IMR-90 (cell line): ENCODE results near the gene CDH13. TPM values are rescaled to one million over a fixed set of nuclear protein-coding genes. Genes with fewer than 3 reads are reported as not detected.
A peak's percentile ranks its signal among the peaks of the same experiment; 100 is the strongest.

Source experiments
- ATAC-seq: fragments of 200-7000 bp; cut with Tn5 transposase; 2 replicates; pipeline ENCODE4 v1.9.1; 2020; ENCODE audit warnings: low read depth, mild to moderate bottlenecking, moderate library complexity
- BruUV-seq: library from RNA; stranded (reverse); fragments of 400-500 nt; replicated peaks from 2 replicates; lab custom pipeline; 2021; lab: Mats Ljungman, UMichigan
- CTCF ChIA-PET: fragments of 300-600 bp; formaldehyde crosslinking; extraction: SDS; loops from one replicate; lab custom pipeline; 2021; ENCODE audit warnings: antibody characterized with exemption; lab: Yijun Ruan, JAX
- POLR2A ChIA-PET: fragments of 300-600 bp; sonication (Branson Sonifier 250); formaldehyde crosslinking; loops from one replicate; lab custom pipeline; 2022; ENCODE audit warnings: antibody characterized with exemption; ENCODE audit not compliant: unreplicated experiment; lab: Charles Lee
- DNase-seq: peaks from one replicate; pipeline ENCODE4 v3.0.0; 2013
- H2AFZ ChIP-seq: replicated peaks from 2 replicates; pipeline ENCODE3; 2013; ENCODE audit warnings: low read length, mild to moderate bottlenecking; ENCODE audit not compliant: poor library complexity
- H2AK5ac ChIP-seq: 2 replicates; pipeline ENCODE4 v1.6.1; 2013; ENCODE audit warnings: low read depth, low read length, inconsistent platforms
- H2AK9ac ChIP-seq: replicated peaks from 2 replicates; pipeline ENCODE3; 2013; ENCODE audit warnings: mild to moderate bottlenecking, low read depth, low read length, moderate library complexity; ENCODE audit not compliant: poor library complexity
- H2BK120ac ChIP-seq: 2 replicates; pipeline ENCODE4 v1.6.1; 2013; ENCODE audit warnings: low read depth, low read length, inconsistent platforms
- H2BK15ac ChIP-seq: 3 replicates; pipeline ENCODE4 v1.6.1; 2013; ENCODE audit warnings: low read depth, low read length, inconsistent platforms
- H2BK20ac ChIP-seq: 2 replicates; pipeline ENCODE4 v1.6.1; 2013; ENCODE audit warnings: low read depth, mild to moderate bottlenecking, inconsistent platforms, low read length, moderate library complexity
- H2BK5ac ChIP-seq: 2 replicates; pipeline ENCODE4 v1.6.1; 2013; ENCODE audit warnings: mild to moderate bottlenecking, low read depth, low read length, inconsistent platforms; ENCODE audit not compliant: poor library complexity, severe bottlenecking
- H3K14ac ChIP-seq: replicated peaks from 2 replicates; pipeline ENCODE4 v1.6.1; 2013; ENCODE audit warnings: low read depth, low read length, inconsistent platforms
- H3K18ac ChIP-seq: 2 replicates; pipeline ENCODE4 v1.6.1; 2013; ENCODE audit warnings: low read depth, low read length, control low read depth
- H3K23ac ChIP-seq: 2 replicates; pipeline ENCODE4 v1.6.1; 2013; ENCODE audit warnings: low read depth, low read length, inconsistent platforms
- H3K27ac ChIP-seq: 2 replicates; pipeline ENCODE4 v1.5.1; 2013; ENCODE audit warnings: mild to moderate bottlenecking, control low read depth, low read length; ENCODE audit not compliant: insufficient read depth
- H3K27me3 ChIP-seq: 2 replicates; pipeline ENCODE4 v1.6.1; 2013; ENCODE audit warnings: low read length; ENCODE audit not compliant: control insufficient read depth, insufficient read depth
- H3K36me3 ChIP-seq: 2 replicates; pipeline ENCODE4 v1.6.1; 2013; ENCODE audit warnings: low read length, mixed read lengths; ENCODE audit not compliant: control insufficient read depth, insufficient read depth
- H3K4ac ChIP-seq: 2 replicates; pipeline ENCODE4 v1.6.1; 2013; ENCODE audit warnings: low read depth, low read length, inconsistent platforms
- H3K4me1 ChIP-seq: 2 replicates; pipeline ENCODE4 v1.6.1; 2013; ENCODE audit warnings: low read length, mixed read lengths; ENCODE audit not compliant: control insufficient read depth, insufficient read depth
- H3K4me2 ChIP-seq: 2 replicates; pipeline ENCODE4 v1.6.1; 2013; ENCODE audit warnings: low read depth, mild to moderate bottlenecking, control low read depth, low read length, moderate library complexity
- H3K4me3 ChIP-seq: 2 replicates; pipeline ENCODE4 v1.5.1; 2013; ENCODE audit warnings: low read depth, mild to moderate bottlenecking, control low read depth, low read length, moderate library complexity; ENCODE audit not compliant: insufficient read depth
- H3K56ac ChIP-seq: 2 replicates; pipeline ENCODE4 v1.6.1; 2013; ENCODE audit warnings: low read length, inconsistent platforms; ENCODE audit not compliant: insufficient read depth; ENCODE audit errors: extremely low read depth
- H3K79me1 ChIP-seq, 2 experiments: 2 replicates each; pipeline ENCODE4 v1.6.1; 2013; ENCODE audit warnings: low read length in 2 of 2, inconsistent platforms in 1 of 2, low read depth in 1 of 2
- H3K9ac ChIP-seq: 2 replicates; pipeline ENCODE4 v1.6.1; 2013; ENCODE audit warnings: low read depth, low read length, control low read depth
- H3K9me1 ChIP-seq: 2 replicates; pipeline ENCODE4 v1.6.1; 2013; ENCODE audit warnings: low read length, inconsistent platforms; ENCODE audit not compliant: insufficient read depth
- H3K9me3 ChIP-seq: 2 replicates; pipeline ENCODE4 v1.6.1; 2013; ENCODE audit warnings: low read length; ENCODE audit not compliant: control insufficient read depth, insufficient read depth
- H4K20me1 ChIP-seq: 2 replicates; pipeline ENCODE4 v1.6.1; 2013; ENCODE audit warnings: low read length, inconsistent platforms; ENCODE audit not compliant: insufficient read depth
- H4K5ac ChIP-seq: 2 replicates; pipeline ENCODE4 v1.6.1; 2013; ENCODE audit warnings: mild to moderate bottlenecking, low read depth, low read length, control low read depth
- H4K8ac ChIP-seq, 2 experiments: 2 replicates each; pipeline ENCODE4 v1.6.1; 2013; ENCODE audit warnings: low read depth in 2 of 2, low read length in 2 of 2, control low read depth in 1 of 2, inconsistent platforms in 1 of 2
- H4K91ac ChIP-seq: 2 replicates; pipeline ENCODE4 v1.6.1; 2013; ENCODE audit warnings: low read depth, low read length, inconsistent platforms; ENCODE audit not compliant: insufficient read depth
- BHLHE40 ChIP-seq: fragments of 150-350 bp; IDR thresholded peaks from 2 replicates; pipeline ENCODE4 v1.6.1; 2016; ENCODE audit warnings: mild to moderate bottlenecking, low read depth, low read length
- CEBPB ChIP-seq: IDR thresholded peaks from 2 replicates; pipeline ENCODE4 v1.6.1; 2012; ENCODE audit warnings: low read depth, low read length, improper control_type of control experiment
- ELK1 ChIP-seq: fragments of 150-350 bp; IDR thresholded peaks from 2 replicates; pipeline ENCODE4 v1.6.1; 2016; ENCODE audit warnings: low read depth, mild to moderate bottlenecking, low read length, moderate library complexity, borderline replicate concordance
- FOS ChIP-seq: fragments of 150-350 bp; IDR thresholded peaks from 2 replicates; pipeline ENCODE4 v1.6.1; 2016; ENCODE audit warnings: low read depth, low read length
- MAFK ChIP-seq: IDR thresholded peaks from 2 replicates; pipeline ENCODE4 v1.6.1; 2012; ENCODE audit warnings: low read depth, low read length, improper control_type of control experiment
- MXI1 ChIP-seq: IDR thresholded peaks from 2 replicates; pipeline ENCODE4 v1.6.1; 2012; ENCODE audit warnings: low read depth, mild to moderate bottlenecking, low read length, moderate library complexity, borderline replicate concordance
- NFE2L2 ChIP-seq: fragments of 150-350 bp; IDR thresholded peaks from 2 replicates; pipeline ENCODE4 v1.6.1; 2016; ENCODE audit warnings: low read depth, mild to moderate bottlenecking, low read length
- POLR2A ChIP-seq: IDR thresholded peaks from 2 replicates; pipeline ENCODE4 v1.6.1; 2012; ENCODE audit warnings: mild to moderate bottlenecking, low read depth, low read length
- RAD21 ChIP-seq: IDR thresholded peaks from 2 replicates; pipeline ENCODE4 v1.6.1; 2012; ENCODE audit warnings: low read length, improper control_type of control experiment
- RFX5 ChIP-seq: IDR thresholded peaks from 2 replicates; pipeline ENCODE4 v1.8.0; 2012; ENCODE audit warnings: low read depth, mild to moderate bottlenecking, low read length, moderate library complexity
- WGBS, 2 experiments: methylation state at CpG; one replicate each; pipeline versions ENCODE4 v1.1.5 to v1.1.7; 2013; ENCODE audit warnings: missing lambda C conversion rate in 2 of 2; ENCODE audit not compliant: insufficient read length in 1 of 2; ENCODE audit errors: extremely low coverage in 2 of 2; 5-methylcytosine and 5-hydroxymethylcytosine counted together
- dilution Hi-C: fragments of 300-500 bp; cut with HindIII; formaldehyde crosslinking; loops from one replicate; pipeline ENCODE4 v1.14.3; 2018; ENCODE audit warnings: low sequenced_read_pairs; ENCODE audit not compliant: unreplicated experiment
- in situ Hi-C: fragments of 300-500 bp; cut with MboI; formaldehyde crosslinking; loops from 3 replicates; pipeline ENCODE4 v1.14.3; 2019; ENCODE audit warnings: low sequenced_read_pairs, inconsistent platforms, mixed read lengths
- intact Hi-C: fragments of 100-400 bp; cut with micrococcal nuclease; formaldehyde crosslinking; loops from 2 replicates; pipeline ENCODE4 v1.10.0; 2022
- polyA plus RNA-seq, 3 experiments: library from polyadenylated mRNA; depleted of rRNA; stranded (reverse); fragments of >200 nt; gene quantifications; 2 replicates each; pipeline ENCODE4 v1.2.3, GENCODE V29; 2012; ENCODE audit warnings: low replicate concordance in 1 of 3
- total RNA-seq: library from RNA; depleted of rRNA; stranded (reverse); fragments of >200 nt; gene quantifications from 2 replicates; pipeline ENCODE4 v1.2.3, GENCODE V29; 2012
- TF ChIP-seq, protein P1 (sequence below): conservative IDR thresholded peaks from 2 replicates; pipeline ENCODE4 v1.5.1; 2012; ENCODE audit warnings: mild to moderate bottlenecking, low read depth, low read length, improper control_type of control experiment

Gene CDH13
- total and polyA plus RNA-seq, 2 of the 4 experiments (the other 2 are of a cell fraction), result 61.6 to 74.7 TPM

- Histone ChIP-seq H2AK9ac (no peak overlapping the region), H3K4me2 (peak overlapping the region; percentile 49; the same call in 1 of the 2 replicates), H3K4me1 (peaks cover 21% of the 10 kb centered on the region), H2AK5ac (no peak overlapping the region), H3K9me3 (no peaks in the 10 kb centered on the region), H4K91ac (no peak overlapping the region), H3K4me3 (no peak overlapping the region), H2BK15ac (no peak overlapping the region), H3K9me1 (peaks cover 13% of the 10 kb centered on the region), H3K27ac (no peak overlapping the region), H4K8ac (no peak overlapping the region), H2BK20ac (no peak overlapping the region), H4K20me1 (no peaks in the 10 kb centered on the region; the same call in 1 of the 2 replicates), H3K56ac (no peak overlapping the region), H3K23ac (no peak overlapping the region), H3K9ac (no peak overlapping the region), H2AFZ (no peak overlapping the region), H3K18ac (peak overlapping the region; percentile 29; the same call in 1 of the 2 replicates), H3K4ac (no peak overlapping the region), H3K79me1 (peaks cover 0 to 21% of the 10 kb centered on the region in 2 experiments; a peak in 2 of 4 replicates), H3K27me3 (no peaks in the 10 kb centered on the region), H4K5ac (no peak overlapping the region), H3K36me3 (no peaks in the 10 kb centered on the region), H2BK5ac (no peak overlapping the region), H3K14ac (no peak overlapping the region), H2BK120ac (no peak overlapping the region)
- peak; percentile 47 for DNase-seq
- dilution Hi-C loops, result no loop called here
- intact Hi-C loops, result no loop called here
- WGBS, 2 experiments, result 86% methylated on average over 1 of the region's 1 CpG; no CpG with 5 or more reads in 1 of the 2 experiments
- ATAC-seq, result peak; percentile 42
- ChIA-PET CTCF (interaction anchor here (0.6 kb wide), 1 partner anchor 110 kb away, joined by 4 read pairs; no protein-coding TSS in a partner anchor), POLR2A (interaction anchor here (0.7 kb wide), 1 partner anchor 14 kb away, joined by 3 read pairs; no protein-coding TSS in a partner anchor)
- in situ Hi-C loops, result no loop called here
- BruUV-seq, result no TSS peak
- TF ChIP-seq, protein P1, sequence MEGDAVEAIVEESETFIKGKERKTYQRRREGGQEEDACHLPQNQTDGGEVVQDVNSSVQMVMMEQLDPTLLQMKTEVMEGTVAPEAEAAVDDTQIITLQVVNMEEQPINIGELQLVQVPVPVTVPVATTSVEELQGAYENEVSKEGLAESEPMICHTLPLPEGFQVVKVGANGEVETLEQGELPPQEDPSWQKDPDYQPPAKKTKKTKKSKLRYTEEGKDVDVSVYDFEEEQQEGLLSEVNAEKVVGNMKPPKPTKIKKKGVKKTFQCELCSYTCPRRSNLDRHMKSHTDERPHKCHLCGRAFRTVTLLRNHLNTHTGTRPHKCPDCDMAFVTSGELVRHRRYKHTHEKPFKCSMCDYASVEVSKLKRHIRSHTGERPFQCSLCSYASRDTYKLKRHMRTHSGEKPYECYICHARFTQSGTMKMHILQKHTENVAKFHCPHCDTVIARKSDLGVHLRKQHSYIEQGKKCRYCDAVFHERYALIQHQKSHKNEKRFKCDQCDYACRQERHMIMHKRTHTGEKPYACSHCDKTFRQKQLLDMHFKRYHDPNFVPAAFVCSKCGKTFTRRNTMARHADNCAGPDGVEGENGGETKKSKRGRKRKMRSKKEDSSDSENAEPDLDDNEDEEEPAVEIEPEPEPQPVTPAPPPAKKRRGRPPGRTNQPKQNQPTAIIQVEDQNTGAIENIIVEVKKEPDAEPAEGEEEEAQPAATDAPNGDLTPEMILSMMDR, result no peak
- TF ChIP-seq POLR2A (no peak), MXI1 (no peak), RFX5 (no peak), MAFK (no peak), FOS (0 out of 2 replicates have a peak, but pooled peaks have one; percentile 18), CEBPB (peak; percentile 67; the same call in 1 of the 2 replicates), RAD21 (no peak), NFE2L2 (no peak), BHLHE40 (no peak), ELK1 (no peak)
Measured at GRCh38 chr16:83005653-83006160, 378.9 kb downstream of the CDH13 start.
